Esophagus squamous epithelium (tissue), 4 donors: ENCODE data around the gene RBM20.

Source experiments
- POLR2A ChIP-seq, 4 donors: fragments of 450-650 bp; IDR thresholded peaks; one replicate each; pipeline ENCODE4 v1.6.1; 2017; ENCODE audit warnings: antibody characterized with exemption in 4 of 4, mild to moderate bottlenecking in 4 of 4, moderate library complexity in 3 of 4
- TF ChIP-seq, protein P1 (sequence below), 6 experiments: fragments of 450-650 bp in 4 of 6; fragments of 200-600 bp in 2 of 6; sonication (generic) in 2 of 6; IDR thresholded peaks; one replicate each; pipeline ENCODE4 v1.5.1; 2016 to 2019; ENCODE audit warnings: antibody characterized with exemption in 6 of 6, mild to moderate bottlenecking in 4 of 6, moderate library complexity in 4 of 6

DNA sequence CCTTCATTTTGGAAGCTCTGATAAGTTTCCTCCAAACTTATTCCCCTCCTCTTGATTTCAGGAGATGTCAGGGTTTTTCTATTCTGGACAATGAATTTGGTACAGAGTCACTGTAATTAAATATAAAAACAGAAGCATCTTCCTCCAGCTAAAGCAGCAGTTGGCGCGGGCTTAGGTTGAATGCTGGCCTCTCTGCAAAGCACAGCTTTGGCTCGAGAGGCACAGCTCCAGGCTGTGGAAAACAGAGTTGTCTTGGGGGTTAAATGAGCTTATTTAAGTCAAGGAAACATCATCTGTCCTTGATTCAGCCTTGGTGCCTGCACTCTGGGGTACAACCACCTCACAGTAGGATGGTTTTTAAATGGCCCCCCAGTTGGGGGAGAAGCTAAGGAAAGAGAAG, 192.6 kb downstream of the RBM20 start:
- TF ChIP-seq, protein P1, sequence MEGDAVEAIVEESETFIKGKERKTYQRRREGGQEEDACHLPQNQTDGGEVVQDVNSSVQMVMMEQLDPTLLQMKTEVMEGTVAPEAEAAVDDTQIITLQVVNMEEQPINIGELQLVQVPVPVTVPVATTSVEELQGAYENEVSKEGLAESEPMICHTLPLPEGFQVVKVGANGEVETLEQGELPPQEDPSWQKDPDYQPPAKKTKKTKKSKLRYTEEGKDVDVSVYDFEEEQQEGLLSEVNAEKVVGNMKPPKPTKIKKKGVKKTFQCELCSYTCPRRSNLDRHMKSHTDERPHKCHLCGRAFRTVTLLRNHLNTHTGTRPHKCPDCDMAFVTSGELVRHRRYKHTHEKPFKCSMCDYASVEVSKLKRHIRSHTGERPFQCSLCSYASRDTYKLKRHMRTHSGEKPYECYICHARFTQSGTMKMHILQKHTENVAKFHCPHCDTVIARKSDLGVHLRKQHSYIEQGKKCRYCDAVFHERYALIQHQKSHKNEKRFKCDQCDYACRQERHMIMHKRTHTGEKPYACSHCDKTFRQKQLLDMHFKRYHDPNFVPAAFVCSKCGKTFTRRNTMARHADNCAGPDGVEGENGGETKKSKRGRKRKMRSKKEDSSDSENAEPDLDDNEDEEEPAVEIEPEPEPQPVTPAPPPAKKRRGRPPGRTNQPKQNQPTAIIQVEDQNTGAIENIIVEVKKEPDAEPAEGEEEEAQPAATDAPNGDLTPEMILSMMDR (IDR thresholded peaks at IDR 0.05) = no peak
- TF ChIP-seq POLR2A (IDR thresholded peaks at IDR 0.05) = no peak
